Measurements from ENCODE around the gene PIH1D1. TPM values are rescaled to one million over a fixed set of nuclear protein-coding genes. Genes with fewer than 3 reads are reported as not detected.

Gene PIH1D1
- total RNA-seq, 1 donor from 2014 or later = 133 TPM

DNA sequence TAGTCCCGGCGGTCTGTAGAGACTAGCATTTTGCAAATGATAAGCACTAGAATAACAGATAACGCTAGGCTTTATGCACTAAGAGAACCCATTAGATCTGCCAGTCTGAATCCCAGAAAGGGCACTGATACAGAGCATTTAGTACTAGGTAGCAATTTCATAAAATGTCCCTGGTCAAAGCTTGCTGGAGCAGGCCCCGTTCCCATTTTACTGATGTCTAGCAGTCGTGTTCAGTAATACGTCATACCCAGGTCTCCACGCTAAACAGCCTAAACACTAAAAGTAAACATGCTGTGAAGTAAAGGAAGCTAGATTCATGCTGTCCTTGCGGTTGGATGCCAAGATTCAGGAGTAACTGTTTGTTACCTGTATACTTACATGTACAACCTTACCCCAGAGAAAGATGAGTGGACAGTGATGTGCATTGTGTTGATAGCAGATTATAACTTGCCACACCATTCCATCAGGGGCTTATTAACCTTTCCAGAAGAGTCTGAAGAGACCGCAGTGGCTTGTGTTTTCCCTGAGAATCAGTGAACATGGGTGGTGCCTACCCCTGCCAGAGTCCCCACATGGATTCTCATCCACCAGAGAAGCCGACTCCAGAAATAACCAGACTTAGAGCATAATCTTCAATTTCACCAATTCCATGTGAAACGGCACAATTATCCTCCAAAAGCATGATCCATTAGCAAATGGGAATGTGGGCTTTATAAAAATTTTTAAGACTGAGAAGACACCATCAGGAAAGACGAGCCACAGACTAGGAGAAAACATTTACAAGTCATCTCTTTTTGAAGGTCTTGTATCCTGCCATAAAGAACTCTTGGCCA is 41.2 kb upstream of the PIH1D1 start:
- H3K9ac ChIP-seq = no peak overlapping the region
- no peak overlapping the region for H2AFZ ChIP-seq (replicated peaks)
- H3K79me2 ChIP-seq (ENCODE audit: low read depth) = peaks cover 49% of the 10 kb centered on the region
- no peak for TF ChIP-seq EZH2phosphoT487 (IDR thresholded peaks at IDR 0.05)
- TF ChIP-seq, protein P1, sequence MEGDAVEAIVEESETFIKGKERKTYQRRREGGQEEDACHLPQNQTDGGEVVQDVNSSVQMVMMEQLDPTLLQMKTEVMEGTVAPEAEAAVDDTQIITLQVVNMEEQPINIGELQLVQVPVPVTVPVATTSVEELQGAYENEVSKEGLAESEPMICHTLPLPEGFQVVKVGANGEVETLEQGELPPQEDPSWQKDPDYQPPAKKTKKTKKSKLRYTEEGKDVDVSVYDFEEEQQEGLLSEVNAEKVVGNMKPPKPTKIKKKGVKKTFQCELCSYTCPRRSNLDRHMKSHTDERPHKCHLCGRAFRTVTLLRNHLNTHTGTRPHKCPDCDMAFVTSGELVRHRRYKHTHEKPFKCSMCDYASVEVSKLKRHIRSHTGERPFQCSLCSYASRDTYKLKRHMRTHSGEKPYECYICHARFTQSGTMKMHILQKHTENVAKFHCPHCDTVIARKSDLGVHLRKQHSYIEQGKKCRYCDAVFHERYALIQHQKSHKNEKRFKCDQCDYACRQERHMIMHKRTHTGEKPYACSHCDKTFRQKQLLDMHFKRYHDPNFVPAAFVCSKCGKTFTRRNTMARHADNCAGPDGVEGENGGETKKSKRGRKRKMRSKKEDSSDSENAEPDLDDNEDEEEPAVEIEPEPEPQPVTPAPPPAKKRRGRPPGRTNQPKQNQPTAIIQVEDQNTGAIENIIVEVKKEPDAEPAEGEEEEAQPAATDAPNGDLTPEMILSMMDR (IDR thresholded peaks at IDR 0.05) = no peak
- TF ChIP-seq EZH2 (IDR thresholded peaks at IDR 0.05) = no peak
- H3K27me3 ChIP-seq = no peaks in the 10 kb centered on the region
- peaks cover 17% of the 10 kb centered on the region for H3K4me1 ChIP-seq
- Mint-ChIP-seq H3K36me3 (peaks cover 37% of the 10 kb centered on the region), H3K27me3 (ENCODE audit: insufficient read depth, low read depth) (peaks cover 10% of the 10 kb centered on the region), H3K4me1 (peaks cover 40% of the 10 kb centered on the region), H3K27ac (peak overlapping the region; percentile 66), H3K9me3 (no peaks in the 10 kb centered on the region), H3K4me3 (peak overlapping the region; percentile 14)
- peaks cover 94% of the 10 kb centered on the region for H3F3A ChIP-seq (ENCODE audit: low read depth)
- no peak overlapping the region for H3K4me2 ChIP-seq
- H3K27ac ChIP-seq = peak overlapping the region; percentile 39
- H3K9me3 ChIP-seq (ENCODE audit: low read depth) = no peaks in the 10 kb centered on the region
- H3K36me3 ChIP-seq = peaks cover 8% of the 10 kb centered on the region
- no peak overlapping the region for H3K4me3 ChIP-seq
- peaks cover 51% of the 10 kb centered on the region for H4K20me1 ChIP-seq (ENCODE audit: low read depth)
- peak; percentile 1 for DNase-seq (ENCODE audit: low spot score)

DNA sequence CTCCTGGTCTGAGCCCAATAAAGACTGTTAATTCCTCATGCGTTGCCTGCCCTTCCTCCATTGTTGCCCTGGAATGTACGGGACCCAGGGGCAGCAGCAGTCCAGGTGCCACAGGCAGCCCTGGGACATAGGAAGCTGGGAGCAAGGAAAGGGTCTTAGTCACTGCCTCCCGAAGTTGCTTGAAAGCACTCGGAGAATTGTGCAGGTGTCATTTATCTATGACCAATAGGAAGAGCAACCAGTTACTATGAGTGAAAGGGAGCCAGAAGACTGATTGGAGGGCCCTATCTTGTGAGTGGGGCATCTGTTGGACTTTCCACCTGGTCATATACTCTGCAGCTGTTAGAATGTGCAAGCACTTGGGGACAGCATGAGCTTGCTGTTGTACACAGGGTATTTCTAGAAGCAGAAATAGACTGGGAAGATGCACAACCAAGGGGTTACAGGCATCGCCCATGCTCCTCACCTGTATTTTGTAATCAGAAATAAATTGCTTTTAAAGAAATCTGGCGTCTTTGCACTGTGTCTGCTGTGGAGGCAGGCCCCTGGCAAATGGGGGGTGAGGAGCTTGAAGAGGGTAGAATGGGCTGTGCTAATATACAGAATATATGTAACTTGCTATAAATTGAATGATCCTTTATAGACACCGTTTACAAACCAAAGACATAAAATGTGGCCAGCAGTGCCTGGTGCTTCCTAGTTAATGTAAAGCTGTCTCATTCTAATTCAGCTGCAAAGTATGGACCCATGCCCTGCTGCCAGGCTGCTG is 40.4 kb upstream of the PIH1D1 start:
- peaks cover 9% of the 10 kb centered on the region for H3K4me1 ChIP-seq
- peaks cover 90% of the 10 kb centered on the region for H3F3A ChIP-seq (ENCODE audit: low read depth)
- no peaks in the 10 kb centered on the region for H3K27me3 ChIP-seq
- peaks cover 46% of the 10 kb centered on the region for H4K20me1 ChIP-seq (ENCODE audit: low read depth)
- H3K4me2 ChIP-seq = no peak overlapping the region
- H3K27ac ChIP-seq = peak overlapping the region; percentile 39
- Mint-ChIP-seq H3K4me1 (peaks cover 34% of the 10 kb centered on the region), H3K27ac (no peak overlapping the region), H3K27me3 (ENCODE audit: insufficient read depth, low read depth) (peaks cover 10% of the 10 kb centered on the region), H3K9me3 (no peaks in the 10 kb centered on the region), H3K4me3 (peak overlapping the region; percentile 71), H3K36me3 (peaks cover 37% of the 10 kb centered on the region)
- no peak overlapping the region for H2AFZ ChIP-seq (replicated peaks)
- H3K36me3 ChIP-seq = peaks cover 4% of the 10 kb centered on the region
- no peaks in the 10 kb centered on the region for H3K9me3 ChIP-seq (ENCODE audit: low read depth)
- H3K79me2 ChIP-seq (ENCODE audit: low read depth) = peaks cover 45% of the 10 kb centered on the region
- H3K4me3 ChIP-seq = no peak overlapping the region
- peak; percentile 1 for DNase-seq (ENCODE audit: low spot score)
- TF ChIP-seq, protein P1 (IDR thresholded peaks at IDR 0.05) = no peak
- no peak for TF ChIP-seq EZH2 (IDR thresholded peaks at IDR 0.05)
- no peak for TF ChIP-seq EZH2phosphoT487 (IDR thresholded peaks at IDR 0.05)
- H3K9ac ChIP-seq = no peak overlapping the region

DNA sequence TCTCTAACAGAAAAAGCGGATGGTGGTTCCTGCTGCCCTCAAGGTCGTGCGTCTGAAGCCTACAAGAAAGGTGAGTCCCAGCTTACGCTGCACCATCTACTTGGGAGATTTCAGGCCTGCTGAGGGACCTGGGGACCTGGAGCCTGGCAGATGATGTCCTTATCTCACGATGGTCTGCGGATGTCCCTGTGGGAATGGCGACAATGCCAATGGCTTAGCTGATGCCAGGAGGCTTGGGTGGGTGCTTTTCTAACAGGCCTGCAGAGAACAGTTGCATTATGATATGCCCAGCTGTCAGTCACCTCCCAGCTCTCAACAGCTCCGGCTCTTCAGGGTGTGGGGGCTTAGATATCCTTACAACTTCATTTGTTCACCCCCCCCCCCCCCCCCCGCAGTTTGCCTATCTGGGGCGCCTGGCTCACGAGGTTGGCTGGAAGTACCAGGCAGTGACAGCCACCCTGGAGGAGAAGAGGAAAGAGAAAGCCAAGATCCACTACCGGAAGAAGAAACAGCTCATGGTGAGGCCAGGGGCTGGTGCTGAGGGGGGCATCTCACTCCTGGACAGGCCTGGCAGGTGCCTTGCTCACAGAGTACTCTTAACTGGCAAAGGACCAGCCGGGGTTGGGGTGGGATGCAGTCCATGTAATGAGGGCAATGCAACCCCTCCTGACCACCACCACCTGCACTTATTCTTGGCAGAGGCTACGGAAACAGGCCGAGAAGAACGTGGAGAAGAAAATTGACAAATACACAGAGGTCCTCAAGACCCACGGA is 39.6 kb upstream of the PIH1D1 start:
- Histone ChIP-seq H3K27ac (peak overlapping the region; percentile 87), H3K9ac (no peak overlapping the region), H4K20me1 (ENCODE audit: low read depth) (peaks cover 42% of the 10 kb centered on the region), H3K4me2 (no peak overlapping the region), H3K4me1 (peaks cover 9% of the 10 kb centered on the region), H3K27me3 (no peaks in the 10 kb centered on the region), H3K4me3 (no peak overlapping the region), H3K79me2 (ENCODE audit: low read depth) (peaks cover 37% of the 10 kb centered on the region), H3K36me3 (peaks cover 4% of the 10 kb centered on the region), H3F3A (ENCODE audit: low read depth) (peaks cover 86% of the 10 kb centered on the region), H2AFZ (replicated peaks) (no peak overlapping the region), H3K9me3 (ENCODE audit: low read depth) (no peaks in the 10 kb centered on the region)
- Mint-ChIP-seq H3K9me3 (no peaks in the 10 kb centered on the region), H3K4me1 (peaks cover 31% of the 10 kb centered on the region), H3K27me3 (ENCODE audit: insufficient read depth, low read depth) (peaks cover 7% of the 10 kb centered on the region), H3K27ac (no peak overlapping the region), H3K4me3 (peak overlapping the region; percentile 98), H3K36me3 (peaks cover 33% of the 10 kb centered on the region)
- DNase-seq (ENCODE audit: low spot score) = peak; percentile 1
- TF ChIP-seq, protein P1 (IDR thresholded peaks at IDR 0.05) = no peak
- TF ChIP-seq EZH2 (IDR thresholded peaks at IDR 0.05) (no peak), EZH2phosphoT487 (IDR thresholded peaks at IDR 0.05) (no peak)
